Neuronal stem cell (in vitro differentiated cells): Measurements from ENCODE around the gene KRTAP10-1.
"Not testable (repeated sequence)": the region's sequence is repeated elsewhere in the genome, so short reads cannot be mapped to it uniquely, and the experiment has no call there.

Source experiments
- DNase-seq: peaks from one replicate; pipeline ENCODE4 v3.0.0-alpha.2; 2013; ENCODE audit warnings: low spot score
- H2AFZ ChIP-seq: one replicate; pipeline ENCODE4 v1.6.1; 2013; ENCODE audit warnings: mild to moderate bottlenecking, low read length, inconsistent platforms
- H2AK5ac ChIP-seq: 2 replicates; pipeline ENCODE4 v1.6.1; 2013; ENCODE audit warnings: low read depth, mild to moderate bottlenecking, inconsistent platforms, low read length, moderate library complexity, mixed read lengths
- H2BK120ac ChIP-seq: 2 replicates; pipeline ENCODE4 v1.6.1; 2013; ENCODE audit warnings: low read depth, mild to moderate bottlenecking, inconsistent platforms, low read length, moderate library complexity, mixed read lengths
- H2BK12ac ChIP-seq: one replicate; pipeline ENCODE4 v1.6.1; 2013; ENCODE audit warnings: low read length, inconsistent platforms
- H2BK15ac ChIP-seq: 2 replicates; pipeline ENCODE4 v1.6.1; 2013; ENCODE audit warnings: mild to moderate bottlenecking, low read length, inconsistent platforms, mixed read lengths
- H2BK5ac ChIP-seq: one replicate; pipeline ENCODE4 v1.6.1; 2013; ENCODE audit warnings: inconsistent platforms, mild to moderate bottlenecking, low read length, moderate library complexity
- H3K14ac ChIP-seq: one replicate; pipeline ENCODE4 v1.6.1; 2013; ENCODE audit warnings: low read length, inconsistent platforms
- H3K18ac ChIP-seq: 2 replicates; pipeline ENCODE4 v1.6.1; 2013; ENCODE audit warnings: low read length, inconsistent platforms
- H3K23ac ChIP-seq: 2 replicates; pipeline ENCODE4 v1.6.1; 2013; ENCODE audit warnings: low read depth, mild to moderate bottlenecking, mixed read lengths, low read length, inconsistent platforms; ENCODE audit not compliant: poor library complexity
- H3K27ac ChIP-seq: replicated peaks from 3 replicates; pipeline ENCODE4 v1.5.1; 2013; ENCODE audit warnings: low read length, inconsistent platforms
- H3K27me3 ChIP-seq, 3 experiments: 2 replicates each; pipeline ENCODE4 v1.6.1; 2013; ENCODE audit warnings: low read length in 3 of 3, mild to moderate bottlenecking in 2 of 3, inconsistent platforms in 1 of 3, low read depth in 1 of 3, mixed read lengths in 1 of 3, moderate library complexity in 1 of 3; ENCODE audit not compliant: control insufficient read depth in 3 of 3, insufficient read depth in 3 of 3
- H3K36me3 ChIP-seq, 2 donors: replicated peaks in 1 of 2; 2 replicates each; pipeline ENCODE4 v1.6.1; 2013; ENCODE audit warnings: low read length in 2 of 2; ENCODE audit not compliant: control insufficient read depth in 2 of 2, insufficient read depth in 2 of 2
- H3K4ac ChIP-seq: 2 replicates; pipeline ENCODE4 v1.6.1; 2013; ENCODE audit warnings: inconsistent platforms, mild to moderate bottlenecking, low read length, moderate library complexity
- H3K4me1 ChIP-seq, 2 donors: 1 replicate in 1 of 2; 2 replicates in 1 of 2; pipeline ENCODE4 v1.6.1; 2013; ENCODE audit warnings: low read length in 2 of 2, low read depth in 1 of 2; ENCODE audit not compliant: control insufficient read depth in 2 of 2, insufficient read depth in 1 of 2
- H3K4me2 ChIP-seq: one replicate; pipeline ENCODE4 v1.6.1; 2013; ENCODE audit warnings: mild to moderate bottlenecking, low read length, inconsistent platforms; ENCODE audit not compliant: insufficient read depth, poor library complexity, severe bottlenecking
- H3K4me3 ChIP-seq, 2 donors: 2 replicates each; pipeline ENCODE4 v1.5.1; 2013; ENCODE audit warnings: low read length in 2 of 2, mild to moderate bottlenecking in 2 of 2, inconsistent platforms in 1 of 2, moderate library complexity in 1 of 2
- H3K79me1 ChIP-seq: one replicate; pipeline ENCODE4 v1.6.1; 2013; ENCODE audit warnings: low read depth, mild to moderate bottlenecking, inconsistent platforms, low read length, moderate library complexity
- H3K9ac ChIP-seq: one replicate; pipeline ENCODE4 v1.6.1; 2013; ENCODE audit warnings: mild to moderate bottlenecking, low read depth, low read length, inconsistent platforms; ENCODE audit not compliant: poor library complexity
- H3K9me3 ChIP-seq, 2 donors: replicated peaks in 1 of 2; 2 replicates each; pipeline versions ENCODE3 to v1.6.1; 2013; ENCODE audit warnings: low read length in 2 of 2, mild to moderate bottlenecking in 2 of 2, inconsistent platforms in 1 of 2, low read depth in 1 of 2, mixed read lengths in 1 of 2, moderate library complexity in 1 of 2; ENCODE audit not compliant: control insufficient read depth in 2 of 2, insufficient read depth in 1 of 2
- H4K8ac ChIP-seq: one replicate; pipeline ENCODE4 v1.6.1; 2013; ENCODE audit warnings: low read depth, mild to moderate bottlenecking, inconsistent platforms, low read length, moderate library complexity
- H4K91ac ChIP-seq: one replicate; pipeline ENCODE4 v1.6.1; 2013; ENCODE audit warnings: low read length, low read depth, mild to moderate bottlenecking, inconsistent platforms; ENCODE audit not compliant: poor library complexity
- WGBS, 2 donors: extraction: QIAGEN DNeasy Blood & Tissue Kit; methylation state at CpG; one replicate each; pipeline ENCODE4 v1.1.7; 2013; ENCODE audit warnings: missing lambda C conversion rate in 2 of 2, mixed read lengths in 1 of 2; ENCODE audit not compliant: insufficient read length in 2 of 2, insufficient replicate concordance in 1 of 2; ENCODE audit errors: extremely low coverage in 2 of 2; 5-methylcytosine and 5-hydroxymethylcytosine counted together

The KRTAP10-1 gene

DNA sequence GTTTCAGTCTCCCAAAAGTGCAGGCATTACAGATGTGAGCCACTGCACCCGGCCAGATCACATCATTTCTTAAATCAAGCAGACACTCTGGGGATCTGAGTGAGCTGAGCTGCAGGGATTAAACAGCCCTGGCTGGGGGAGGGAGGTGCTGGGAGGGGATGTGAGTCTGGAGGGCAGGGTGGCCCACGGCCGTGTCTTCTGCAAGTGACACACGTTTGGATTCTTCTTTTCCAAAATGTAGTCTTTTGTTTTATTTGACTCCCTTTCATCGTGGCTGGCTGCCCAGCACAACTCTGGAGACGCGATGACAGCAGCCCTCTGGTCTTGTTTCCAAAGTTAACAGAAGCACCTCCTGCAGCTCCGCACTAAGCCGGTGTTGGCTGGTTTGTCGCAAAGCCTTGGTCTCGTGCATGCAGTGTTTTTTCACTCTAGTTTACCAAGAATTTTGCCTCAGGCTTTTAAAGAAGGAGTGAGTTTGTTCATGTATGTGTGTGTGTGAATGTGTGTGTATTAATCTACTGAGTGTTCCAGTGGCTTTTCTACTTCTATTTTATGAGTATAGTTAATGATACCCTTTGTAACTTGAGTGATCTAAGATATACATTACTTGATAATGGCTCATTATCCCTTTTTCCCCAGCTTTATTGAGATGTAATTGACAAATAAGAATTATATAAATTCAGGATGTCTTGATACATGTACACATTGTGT lies 43.2 kb upstream of the KRTAP10-1 start:
- Histone ChIP-seq H3K27me3 (peaks cover 0 to 6% (median 0%) of the 10 kb centered on the region in 3 experiments), H4K91ac (no peak overlapping the region), H3K79me1 (no peaks in the 10 kb centered on the region), H2BK120ac (no peak overlapping the region), H2AK5ac (no peak overlapping the region), H3K23ac (no peak overlapping the region), H2BK15ac (no peak overlapping the region), H3K4me1 (no peaks in the 10 kb centered on the region), H3K36me3 (no peaks in the 10 kb centered on the region), H3K4ac (no peak overlapping the region), H2AFZ (peak overlapping the region; percentile 75), H3K4me3 (no peak overlapping the region), H3K9me3 (peaks cover 3 to 6% of the 10 kb centered on the region in 2 donors), H3K4me2 (peak overlapping the region; percentile 29), H3K18ac (peak overlapping the region; percentile 40), H3K14ac (no peak overlapping the region), H3K27ac (no peak overlapping the region), H2BK5ac (no peak overlapping the region), H2BK12ac (no peak overlapping the region), H3K9ac (no peak overlapping the region), H4K8ac (no peak overlapping the region)
- WGBS, 2 donors = no CpG with 5 or more reads among the region's 11 CpGs
- DNase-seq = peak; percentile 26

DNA sequence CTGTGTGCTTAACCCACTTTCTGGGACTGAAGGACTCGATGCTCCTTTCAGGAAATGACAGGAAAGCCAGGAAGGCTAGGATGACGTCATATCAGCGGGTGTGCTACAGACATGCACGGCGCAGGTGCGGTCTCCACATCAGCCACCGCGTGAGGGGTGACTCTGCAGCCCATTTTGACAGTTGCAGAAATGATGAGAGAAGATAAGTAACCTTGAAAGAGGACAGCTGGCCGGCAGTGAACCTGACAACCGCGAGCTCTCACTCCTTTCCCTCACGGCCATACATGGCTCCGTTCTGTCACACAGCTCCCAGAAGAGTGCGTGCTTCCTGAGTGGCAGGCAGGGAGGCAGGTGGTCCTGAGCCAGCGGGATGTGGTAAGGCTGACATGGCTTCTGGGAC lies 42.1 kb upstream of the KRTAP10-1 start:
- Histone ChIP-seq H2BK120ac (no peak overlapping the region), H3K79me1 (no peaks in the 10 kb centered on the region), H4K8ac (no peak overlapping the region), H3K27me3 (peaks cover 0 to 6% (median 0%) of the 10 kb centered on the region in 3 experiments), H4K91ac (no peak overlapping the region), H3K4me3 (no peak overlapping the region), H2BK15ac (peak overlapping the region; percentile 8), H3K23ac (no peak overlapping the region), H3K9me3 (peaks cover 6 to 7% of the 10 kb centered on the region in 2 donors), H2BK12ac (no peak overlapping the region), H3K9ac (no peak overlapping the region), H3K4ac (no peak overlapping the region), H2AFZ (no peak overlapping the region), H3K36me3 (no peaks in the 10 kb centered on the region), H3K4me2 (no peak overlapping the region), H2AK5ac (no peak overlapping the region), H3K14ac (no peak overlapping the region), H3K18ac (peak overlapping the region; percentile 4), H3K4me1 (no peaks in the 10 kb centered on the region), H3K27ac (no peak overlapping the region), H2BK5ac (no peak overlapping the region)
- DNase-seq = no peak
- WGBS, 2 donors = no CpG with 5 or more reads among the region's 15 CpGs

DNA sequence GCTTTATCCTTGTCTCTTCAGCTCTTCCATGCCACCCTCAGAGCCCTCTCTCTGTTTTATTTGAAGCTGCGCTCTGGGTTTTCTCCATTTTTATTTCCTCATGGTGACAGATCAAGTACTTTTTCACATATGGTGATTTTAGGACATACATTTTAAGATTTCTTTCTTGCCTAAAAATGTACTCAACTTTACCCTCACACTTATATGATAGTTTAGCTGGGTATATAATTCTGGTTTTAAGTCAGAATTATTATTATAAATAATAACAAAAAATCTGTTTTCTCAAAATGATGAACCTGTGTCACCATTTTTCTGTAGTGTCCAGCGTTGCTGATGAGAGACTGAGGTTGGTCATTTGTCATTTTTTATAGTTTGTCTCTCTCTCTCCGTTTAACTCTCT lies 41.2 kb upstream of the KRTAP10-1 start:
- Histone ChIP-seq H3K79me1 (no peaks in the 10 kb centered on the region), H2BK12ac (no peak overlapping the region), H2AK5ac (no peak overlapping the region), H2BK120ac (no peak overlapping the region), H3K4ac (no peak overlapping the region), H3K23ac (no peak overlapping the region), H3K4me2 (no peak overlapping the region), H2BK5ac (no peak overlapping the region), H2BK15ac (no peak overlapping the region), H2AFZ (no peak overlapping the region), H3K4me3 (no peak overlapping the region), H3K4me1 (no peaks in the 10 kb centered on the region), H3K27me3 (peaks cover 0 to 6% (median 0%) of the 10 kb centered on the region in 3 experiments), H4K8ac (no peak overlapping the region), H4K91ac (no peak overlapping the region), H3K9ac (no peak overlapping the region), H3K36me3 (no peaks in the 10 kb centered on the region), H3K14ac (no peak overlapping the region), H3K18ac (no peak overlapping the region), H3K27ac (no peak overlapping the region), H3K9me3 (peaks cover 9 to 10% of the 10 kb centered on the region in 2 donors)
- DNase-seq = no peak
- WGBS, 2 donors = no CpG with 5 or more reads among the region's 3 CpGs

DNA sequence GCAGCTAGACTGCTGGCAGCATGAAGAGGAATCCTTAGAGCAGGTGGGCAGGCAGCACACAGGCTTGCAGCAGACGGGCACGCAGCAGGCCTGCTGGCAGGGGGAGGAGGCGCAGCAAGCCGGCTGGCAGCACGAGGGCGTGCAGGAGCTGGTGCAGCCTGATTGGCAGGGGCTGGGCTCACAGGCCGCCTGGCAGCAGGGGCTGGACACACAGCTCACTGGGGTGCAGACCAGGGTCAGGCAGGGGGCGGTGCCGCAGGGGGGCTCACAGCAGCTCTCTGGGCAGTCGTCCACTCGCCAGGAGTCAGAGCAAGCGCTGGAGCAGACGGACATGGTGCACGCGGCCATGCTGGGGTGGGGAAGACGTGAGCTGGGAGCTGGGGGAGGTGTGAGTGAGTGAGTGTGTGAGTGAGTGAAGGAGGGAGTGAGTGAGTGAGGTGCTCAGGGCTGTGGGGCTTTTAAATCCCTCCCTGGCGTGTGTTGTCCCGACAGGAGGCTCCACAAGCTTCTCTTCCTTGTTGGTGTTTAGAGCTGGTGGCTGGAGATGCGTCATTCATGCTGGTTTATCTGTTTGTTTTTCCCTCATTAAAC lies 40.3 kb upstream of the KRTAP10-1 start, which contains the start of gene KRTAP10-5:
KRTAP10-5 (minus strand) TSS at position 374 of the 591 bp plus-strand sequence; CDS start at position 348, 26 bp downstream.
- H3K4me1 ChIP-seq, H4K8ac ChIP-seq, H3K4me2 ChIP-seq, H3K36me3 ChIP-seq, H4K91ac ChIP-seq, H2BK120ac ChIP-seq, H3K79me1 ChIP-seq, H3K27ac ChIP-seq, H2BK5ac ChIP-seq, H2AFZ ChIP-seq, DNase-seq, H3K9ac ChIP-seq, H3K27me3 ChIP-seq, H3K4me3 ChIP-seq: not testable (repeated sequence)
- Histone ChIP-seq H3K18ac (peak within 1 kb of the TSS; percentile 61), H3K23ac (peak within 1 kb of the TSS; percentile 70), H2AK5ac (peak within 1 kb of the TSS; percentile 89), H3K14ac (peak within 1 kb of the TSS; percentile 51), H2BK12ac (peak within 1 kb of the TSS; percentile 35), H3K4ac (peak within 1 kb of the TSS; percentile 18), H3K9me3 (peaks cover 9 to 11% of the 10 kb centered on the region in 2 donors), H2BK15ac (peak within 1 kb of the TSS; percentile 52)
- no CpG with 5 or more reads among the region's 19 CpGs for WGBS, 2 donors
